Fibroblast of lung (primary cell): Measurements from ENCODE around the gene WDR33. TPM values are rescaled to one million over a fixed set of nuclear protein-coding genes. Genes with fewer than 3 reads are reported as not detected.

Source experiments
- DNase-seq, 2 donors: peaks; one replicate each; pipeline versions ENCODE4 v3.0.0 to v3.0.0-alpha.2; 2010; ENCODE audit warnings: low read depth in 2 of 2
- H2AFZ ChIP-seq: 2 replicates; pipeline ENCODE4 v1.5.1; 2012; ENCODE audit warnings: low read length, control low read depth, inconsistent platforms
- H3K27ac ChIP-seq: 2 replicates; pipeline ENCODE4 v1.5.1; 2011; ENCODE audit warnings: low read length, control low read depth; ENCODE audit not compliant: insufficient read depth
- H3K27me3 ChIP-seq: 2 replicates; pipeline ENCODE4 v1.5.1; 2011; ENCODE audit warnings: mild to moderate bottlenecking, low read length; ENCODE audit not compliant: control insufficient read depth, insufficient read depth
- H3K36me3 ChIP-seq: 2 replicates; pipeline ENCODE4 v1.5.1; 2011; ENCODE audit warnings: low read length; ENCODE audit not compliant: control insufficient read depth, insufficient read depth
- H3K4me1 ChIP-seq: 2 replicates; pipeline ENCODE4 v1.5.1; 2011; ENCODE audit warnings: low read length; ENCODE audit not compliant: control insufficient read depth, insufficient read depth; ENCODE audit errors: extremely low read depth
- H3K4me2 ChIP-seq: 2 replicates; pipeline ENCODE4 v1.5.1; 2011; ENCODE audit warnings: low read length, control low read depth; ENCODE audit not compliant: insufficient read depth; ENCODE audit errors: extremely low read depth
- H3K4me3 ChIP-seq, 4 experiments: fragments of 200-600 bp in 1 of 4; sonication (generic) in 1 of 4; replicated peaks in 1 of 4; 2 replicates each; pipeline ENCODE4 v1.5.1; 2011 to 2016; ENCODE audit warnings: low read length in 4 of 4, low read depth in 3 of 4, mild to moderate bottlenecking in 3 of 4, control low read depth in 2 of 4, inconsistent platforms in 1 of 4, mixed read lengths in 1 of 4; ENCODE audit not compliant: insufficient read depth in 1 of 4; ENCODE audit errors: control extremely low read depth in 1 of 4
- H3K79me2 ChIP-seq: 2 replicates; pipeline ENCODE4 v1.5.1; 2012; ENCODE audit warnings: mild to moderate bottlenecking, low read length, inconsistent platforms; ENCODE audit not compliant: control insufficient read depth, insufficient read depth
- H3K9ac ChIP-seq: 2 replicates; pipeline ENCODE4 v1.5.1; 2011; ENCODE audit warnings: mild to moderate bottlenecking, low read length, control low read depth; ENCODE audit not compliant: insufficient read depth
- H3K9me3 ChIP-seq: 2 replicates; pipeline ENCODE4 v1.5.1; 2012; ENCODE audit warnings: low read depth, low read length; ENCODE audit not compliant: control insufficient read depth, insufficient read depth
- H4K20me1 ChIP-seq: 2 replicates; pipeline ENCODE4 v1.5.1; 2011; ENCODE audit warnings: low read length; ENCODE audit not compliant: control insufficient read depth, insufficient read depth; ENCODE audit errors: extremely low read depth
- EZH2 ChIP-seq: IDR thresholded peaks from 2 replicates; pipeline ENCODE4 v1.5.1; 2012; ENCODE audit warnings: low read length, control low read depth, mild to moderate bottlenecking; ENCODE audit errors: missing control alignments
- polyA plus RNA-seq, 2 donors: library from polyadenylated mRNA; depleted of rRNA in 1 of 2; stranded (reverse) in 1 of 2; unstranded in 1 of 2; fragments of >200 nt; gene quantifications; 2 replicates each; pipeline ENCODE4 v1.2.1, GENCODE V29; 2011 to 2012; ENCODE audit warnings: missing spikeins in 1 of 2
- total RNA-seq: library from RNA; depleted of rRNA; stranded (reverse); fragments of >200 nt; gene quantifications from 2 replicates; pipeline ENCODE4 v1.2.1, GENCODE V29; 2014
- TF ChIP-seq, protein P1 (sequence below), 2 donors: IDR thresholded peaks in 1 of 2; conservative IDR thresholded peaks in 1 of 2; 1 replicate in 1 of 2; 2 replicates in 1 of 2; pipeline ENCODE4 v1.5.1; 2011 to 2012; ENCODE audit warnings: low read length in 2 of 2, control low read depth in 1 of 2, inconsistent platforms in 1 of 2, low read depth in 1 of 2, mild to moderate bottlenecking in 1 of 2

The WDR33 gene
- total and polyA plus RNA-seq, 2 donors (not counting 1 experiment from before 2014, with no cell fraction given), result 27.2 to 28.6 TPM

DNA sequence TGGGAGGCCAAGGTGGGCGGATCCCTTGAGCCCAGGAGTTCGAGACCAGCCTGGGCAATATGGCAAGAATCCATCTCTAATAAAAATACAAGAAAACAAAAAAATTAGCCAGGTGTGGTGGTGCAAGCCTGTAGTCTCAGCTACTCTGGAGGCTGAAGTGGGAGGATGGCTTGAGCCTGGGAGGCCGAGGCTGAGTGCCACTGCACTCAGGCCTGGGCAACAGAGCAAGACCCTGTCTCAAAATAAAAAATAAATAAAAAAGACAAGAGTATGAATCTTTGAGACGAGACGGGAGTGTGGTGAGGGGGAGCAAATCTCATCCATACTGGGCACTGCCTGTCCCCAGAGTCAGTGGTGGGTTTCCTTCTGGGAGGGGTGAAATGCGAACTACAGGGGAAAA lies 152.8 kb downstream of the WDR33 start:
- no peak overlapping the region for H2AFZ ChIP-seq
- H3K9me3 ChIP-seq, result no peaks in the 10 kb centered on the region
- H3K9ac ChIP-seq, result no peak overlapping the region
- H3K4me2 ChIP-seq, result no peak overlapping the region
- H3K27me3 ChIP-seq, result peaks cover under 1% of the 10 kb centered on the region
- H3K36me3 ChIP-seq, result no peaks in the 10 kb centered on the region
- peaks cover 3% of the 10 kb centered on the region for H3K4me1 ChIP-seq
- TF ChIP-seq, protein P1, sequence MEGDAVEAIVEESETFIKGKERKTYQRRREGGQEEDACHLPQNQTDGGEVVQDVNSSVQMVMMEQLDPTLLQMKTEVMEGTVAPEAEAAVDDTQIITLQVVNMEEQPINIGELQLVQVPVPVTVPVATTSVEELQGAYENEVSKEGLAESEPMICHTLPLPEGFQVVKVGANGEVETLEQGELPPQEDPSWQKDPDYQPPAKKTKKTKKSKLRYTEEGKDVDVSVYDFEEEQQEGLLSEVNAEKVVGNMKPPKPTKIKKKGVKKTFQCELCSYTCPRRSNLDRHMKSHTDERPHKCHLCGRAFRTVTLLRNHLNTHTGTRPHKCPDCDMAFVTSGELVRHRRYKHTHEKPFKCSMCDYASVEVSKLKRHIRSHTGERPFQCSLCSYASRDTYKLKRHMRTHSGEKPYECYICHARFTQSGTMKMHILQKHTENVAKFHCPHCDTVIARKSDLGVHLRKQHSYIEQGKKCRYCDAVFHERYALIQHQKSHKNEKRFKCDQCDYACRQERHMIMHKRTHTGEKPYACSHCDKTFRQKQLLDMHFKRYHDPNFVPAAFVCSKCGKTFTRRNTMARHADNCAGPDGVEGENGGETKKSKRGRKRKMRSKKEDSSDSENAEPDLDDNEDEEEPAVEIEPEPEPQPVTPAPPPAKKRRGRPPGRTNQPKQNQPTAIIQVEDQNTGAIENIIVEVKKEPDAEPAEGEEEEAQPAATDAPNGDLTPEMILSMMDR (conservative IDR thresholded peaks at IDR 0.05 in 1 of 2, IDR thresholded peaks at IDR 0.05 in 1 of 2; ENCODE audit: low read depth in 1 of 2, low read length in 2 of 2), result no peak
- TF ChIP-seq EZH2, result no peak
- no peaks in the 10 kb centered on the region for H3K79me2 ChIP-seq
- no peak overlapping the region for H3K27ac ChIP-seq
- H4K20me1 ChIP-seq, result no peaks in the 10 kb centered on the region
- no peak for DNase-seq
- H3K4me3 ChIP-seq, result no peak overlapping the region

DNA sequence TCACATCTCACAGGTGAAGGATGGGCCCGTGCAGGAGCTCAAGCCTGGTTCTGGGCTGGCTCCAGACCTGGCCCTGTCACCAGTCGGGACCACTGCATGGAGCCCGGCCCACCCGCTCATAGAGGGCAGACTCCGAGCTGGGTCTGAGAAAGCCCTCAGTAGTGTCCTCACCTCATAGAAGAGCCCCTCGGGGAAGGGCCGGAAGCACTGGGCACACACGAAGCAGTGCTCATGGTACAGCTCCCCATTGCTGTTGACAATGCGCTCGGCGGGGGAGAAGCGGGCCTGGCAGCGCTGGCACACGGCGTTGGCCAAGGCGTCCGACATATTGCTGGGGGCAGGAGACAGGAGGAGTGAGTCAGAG lies 153.8 kb downstream of the WDR33 start:
- no peak overlapping the region for H3K4me3 ChIP-seq
- H4K20me1 ChIP-seq, result no peaks in the 10 kb centered on the region

DNA sequence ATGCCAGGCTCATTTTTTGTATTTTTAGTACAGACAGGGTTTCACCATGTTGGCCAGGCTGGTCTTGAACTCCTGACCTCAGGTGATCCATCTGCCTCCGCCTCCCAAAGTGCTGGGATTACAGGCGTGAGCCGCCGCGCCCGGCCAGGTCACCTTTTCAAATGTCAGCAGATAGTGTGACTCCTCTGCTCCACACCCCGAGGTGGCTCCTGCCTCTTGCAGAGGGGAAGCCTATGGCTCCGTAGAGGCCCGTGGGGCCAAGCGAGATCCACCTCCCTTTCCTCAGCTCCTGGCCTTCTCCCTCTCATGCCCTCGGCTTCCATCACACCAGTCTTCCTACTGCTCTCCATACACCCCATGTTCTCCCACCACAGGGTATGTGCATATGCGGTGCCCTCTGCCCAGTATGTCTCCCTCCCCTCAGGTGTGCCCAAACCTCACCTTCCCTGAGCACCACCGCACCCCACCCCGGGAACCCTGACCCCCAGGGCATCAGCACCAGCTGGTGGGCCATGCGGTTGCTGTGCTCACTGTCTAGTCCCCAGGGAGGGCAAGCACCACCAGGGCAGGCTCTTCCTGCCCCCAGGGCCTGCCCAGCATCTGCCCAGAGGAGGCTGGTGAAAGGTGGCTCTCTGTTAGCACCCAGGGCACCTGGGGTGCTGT lies 154.3 kb downstream of the WDR33 start:
- TF ChIP-seq EZH2, result no peak
- TF ChIP-seq, protein P1 (conservative IDR thresholded peaks at IDR 0.05 in 1 of 2, IDR thresholded peaks at IDR 0.05 in 1 of 2; ENCODE audit: low read depth in 1 of 2, low read length in 2 of 2), result no peak
- Histone ChIP-seq H3K79me2 (no peaks in the 10 kb centered on the region), H3K4me3 (no peak overlapping the region), H3K27ac (no peak overlapping the region), H3K27me3 (no peaks in the 10 kb centered on the region), H3K9me3 (no peaks in the 10 kb centered on the region), H3K4me2 (no peak overlapping the region), H3K36me3 (no peaks in the 10 kb centered on the region), H3K9ac (no peak overlapping the region), H2AFZ (no peak overlapping the region), H4K20me1 (no peaks in the 10 kb centered on the region), H3K4me1 (no peaks in the 10 kb centered on the region)
- DNase-seq, result no peak

More for the DNA sequence above, 153.8 kb downstream of the WDR33 start:
- Histone ChIP-seq H3K36me3 (no peaks in the 10 kb centered on the region), H3K9me3 (no peaks in the 10 kb centered on the region), H3K27me3 (no peaks in the 10 kb centered on the region), H2AFZ (no peak overlapping the region), H3K79me2 (no peaks in the 10 kb centered on the region), H3K4me1 (peaks cover 2% of the 10 kb centered on the region), H3K27ac (no peak overlapping the region), H3K4me2 (no peak overlapping the region), H3K9ac (no peak overlapping the region)
- no peak for DNase-seq
- TF ChIP-seq EZH2, result no peak
- TF ChIP-seq, protein P1 (conservative IDR thresholded peaks at IDR 0.05 in 1 of 2, IDR thresholded peaks at IDR 0.05 in 1 of 2; ENCODE audit: low read depth in 1 of 2, low read length in 2 of 2), result no peak
